GM12801 (cell line): ENCODE results near the gene OR2AG1.

Experiments used
- TF ChIP-seq, protein P1 (sequence below): IDR thresholded peaks from one replicate; pipeline ENCODE4 v1.5.1; 2011; ENCODE audit warnings: control low read depth; ENCODE audit not compliant: insufficient read length; ENCODE audit errors: extremely low read depth

Gene OR2AG1

DNA sequence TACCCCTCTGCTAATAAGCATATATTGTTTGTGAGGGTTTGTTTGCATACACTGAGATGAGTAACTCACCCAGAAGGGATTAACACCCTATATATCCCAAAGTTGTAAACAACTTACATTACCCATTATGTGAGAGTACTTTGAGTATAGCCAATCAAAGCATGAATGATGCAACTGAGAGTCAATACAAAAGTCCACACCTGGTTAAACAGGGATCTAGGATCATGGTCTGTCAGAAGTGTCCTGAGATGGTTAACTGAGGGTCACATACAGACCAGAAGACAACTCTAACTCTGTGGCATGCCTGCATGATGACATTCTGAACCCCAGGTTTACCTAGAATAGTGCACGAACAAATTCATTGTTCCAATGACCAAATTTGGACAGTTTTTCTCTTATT lies 45.3 kb downstream of the OR2AG1 start:
- TF ChIP-seq, protein P1, sequence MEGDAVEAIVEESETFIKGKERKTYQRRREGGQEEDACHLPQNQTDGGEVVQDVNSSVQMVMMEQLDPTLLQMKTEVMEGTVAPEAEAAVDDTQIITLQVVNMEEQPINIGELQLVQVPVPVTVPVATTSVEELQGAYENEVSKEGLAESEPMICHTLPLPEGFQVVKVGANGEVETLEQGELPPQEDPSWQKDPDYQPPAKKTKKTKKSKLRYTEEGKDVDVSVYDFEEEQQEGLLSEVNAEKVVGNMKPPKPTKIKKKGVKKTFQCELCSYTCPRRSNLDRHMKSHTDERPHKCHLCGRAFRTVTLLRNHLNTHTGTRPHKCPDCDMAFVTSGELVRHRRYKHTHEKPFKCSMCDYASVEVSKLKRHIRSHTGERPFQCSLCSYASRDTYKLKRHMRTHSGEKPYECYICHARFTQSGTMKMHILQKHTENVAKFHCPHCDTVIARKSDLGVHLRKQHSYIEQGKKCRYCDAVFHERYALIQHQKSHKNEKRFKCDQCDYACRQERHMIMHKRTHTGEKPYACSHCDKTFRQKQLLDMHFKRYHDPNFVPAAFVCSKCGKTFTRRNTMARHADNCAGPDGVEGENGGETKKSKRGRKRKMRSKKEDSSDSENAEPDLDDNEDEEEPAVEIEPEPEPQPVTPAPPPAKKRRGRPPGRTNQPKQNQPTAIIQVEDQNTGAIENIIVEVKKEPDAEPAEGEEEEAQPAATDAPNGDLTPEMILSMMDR, result no peak

DNA sequence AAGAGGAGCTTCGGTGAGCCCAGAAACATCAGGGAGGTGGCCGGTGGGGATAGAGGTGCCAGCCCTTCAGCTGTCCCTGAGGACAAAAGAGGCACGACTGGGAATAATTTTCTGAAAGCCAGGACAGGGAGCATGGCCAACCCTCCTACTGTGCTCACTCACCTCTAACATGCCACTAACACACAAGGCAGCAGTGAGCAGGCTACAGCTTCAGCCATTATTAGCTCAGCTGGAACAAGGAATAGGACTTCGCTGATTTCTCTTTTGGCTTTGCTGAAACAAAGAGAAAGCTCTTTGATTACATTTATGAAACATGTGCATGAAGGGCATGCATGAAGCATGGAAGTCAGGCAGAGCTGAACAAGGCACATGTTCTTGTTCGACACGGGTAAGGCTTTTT lies 50.5 kb downstream of the OR2AG1 start:
- TF ChIP-seq, protein P1, result no peak

DNA sequence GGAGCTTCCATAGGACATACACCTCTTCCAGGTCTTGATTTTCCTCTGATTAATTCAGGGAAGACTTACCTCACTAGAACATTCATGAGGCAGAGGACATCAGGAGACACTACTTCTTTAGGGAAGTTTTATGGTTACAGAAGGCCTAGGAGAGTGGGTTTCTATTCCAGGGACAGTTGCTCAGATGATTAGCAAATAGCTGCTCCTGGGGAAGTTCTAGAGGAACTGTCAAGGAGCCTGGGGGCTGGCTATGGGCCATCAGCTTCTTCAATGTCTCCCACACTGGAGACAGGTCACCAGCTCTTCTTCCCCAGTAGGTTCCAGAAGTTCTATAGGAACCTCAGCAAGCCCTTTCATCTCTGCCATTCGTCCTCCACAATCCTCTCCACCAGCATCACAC lies 51.2 kb downstream of the OR2AG1 start:
- TF ChIP-seq, protein P1, result no peak
